GM10266 (cell line): Measurements from ENCODE around the gene ASPSCR1.

ENCODE experiments used
- DNase-seq: peaks from one replicate; pipeline ENCODE4 v3.0.0; 2012; ENCODE audit errors: extremely low spot score
- CTCF ChIP-seq: IDR thresholded peaks from 2 replicates; pipeline ENCODE4 v1.5.1; 2012; ENCODE audit warnings: mild to moderate bottlenecking, low read depth; ENCODE audit not compliant: control insufficient read depth, insufficient read depth; ENCODE audit errors: missing control alignments

ASPSCR1 gene

GRCh38 chr17:81931189-81931556 lies 46.3 kb upstream of the ASPSCR1 start:
- no peak for DNase-seq

GRCh38 chr17:81931557-81932332 lies 45.7 kb upstream of the ASPSCR1 start:
- DNase-seq: no peak
- TF ChIP-seq CTCF: no peak

More at GRCh38 chr17:81931189-81931556, 46.3 kb upstream of the ASPSCR1 start:
- TF ChIP-seq CTCF: no peak

- no peak for DNase-seq
- no peak for TF ChIP-seq CTCF
These were observed 45.0 kb upstream of the ASPSCR1 start for GRCh38 chr17:81932333-81932983.

- no peak for DNase-seq
- no peak for TF ChIP-seq CTCF
These were observed 44.2 kb upstream of the ASPSCR1 start for GRCh38 chr17:81933178-81933699.

- TF ChIP-seq CTCF: no peak
- DNase-seq: no peak
These were observed 43.2 kb upstream of the ASPSCR1 start for GRCh38 chr17:81934098-81934757.

GRCh38 chr17:81934850-81935708 lies 42.4 kb upstream of the ASPSCR1 start:
- no peak for DNase-seq

More at GRCh38 chr17:81934850-81935708, 42.4 kb upstream of the ASPSCR1 start:
- no peak for TF ChIP-seq CTCF
